Endothelial cell of umbilical vein (primary cell): ENCODE measurements around the gene N4BP2. TPM values are rescaled to one million over a fixed set of nuclear protein-coding genes. Genes with fewer than 3 reads are reported as not detected.

Source experiments
- BruUV-seq: library from RNA; stranded (reverse); fragments of 400-500 nt; replicated peaks from 2 replicates; lab custom pipeline; 2021; lab: Mats Ljungman, UMichigan
- CTCF ChIA-PET: fragments of 300-600, 350-600 bp; sonication (Branson Sonifier 250); formaldehyde crosslinking; loops from one replicate; lab custom pipeline; 2021; ENCODE audit warnings: antibody characterized with exemption, inconsistent platforms; lab: Charles Lee
- POLR2A ChIA-PET: fragments of 300-600, 350-600 bp; sonication (Branson Sonifier 250); formaldehyde crosslinking; loops from one replicate; lab custom pipeline; 2021; ENCODE audit warnings: antibody characterized with exemption, inconsistent platforms; lab: Charles Lee
- DNase-seq: peaks from one replicate; pipeline ENCODE4 v3.0.0-alpha.2; 2011; ENCODE audit warnings: low read depth, low spot score
- FAIRE-seq: peaks from 2 replicates; lab custom pipeline; 2011; peaks lifted over from hg19 to GRCh38; lab: Jason Lieb, UNC
- H2AFZ ChIP-seq: 2 replicates; pipeline ENCODE4 v1.6.0; 2012; ENCODE audit warnings: low read depth, low read length, control low read depth, inconsistent platforms
- H3K27ac ChIP-seq: 2 replicates; pipeline ENCODE4 v1.5.1; 2011; ENCODE audit warnings: low read depth, mild to moderate bottlenecking, control low read depth, low read length, moderate library complexity; ENCODE audit not compliant: insufficient read depth
- H3K27me3 ChIP-seq, 2 experiments: 2 replicates each; pipeline versions ENCODE4 v1.6.0 to v1.6.1; 2011; ENCODE audit warnings: low read length in 2 of 2, mixed read lengths in 1 of 2; ENCODE audit not compliant: control insufficient read depth in 2 of 2, insufficient read depth in 2 of 2
- H3K36me3 ChIP-seq, 2 experiments: 2 replicates in 1 of 2; 3 replicates in 1 of 2; pipeline ENCODE4 v1.5.1; 2011; ENCODE audit warnings: low read length in 2 of 2, mild to moderate bottlenecking in 1 of 2, moderate library complexity in 1 of 2; ENCODE audit not compliant: control insufficient read depth in 2 of 2, insufficient read depth in 2 of 2; ENCODE audit errors: extremely low read depth in 1 of 2
- H3K4me1 ChIP-seq: 3 replicates; pipeline ENCODE4 v1.5.1; 2011; ENCODE audit warnings: mild to moderate bottlenecking, low read length; ENCODE audit not compliant: control insufficient read depth, insufficient read depth; ENCODE audit errors: extremely low read depth
- H3K4me2 ChIP-seq: 2 replicates; pipeline ENCODE4 v1.6.1; 2011; ENCODE audit warnings: low read length, control low read depth, mixed read lengths; ENCODE audit not compliant: insufficient read depth
- H3K4me3 ChIP-seq, 3 experiments: fragments of 200-600 bp in 1 of 3; sonication (generic), shearing (Covaris generic) in 1 of 3; replicated peaks in 1 of 3; 2 replicates each; pipeline ENCODE4 v1.5.1; 2011 to 2016; ENCODE audit warnings: control low read depth in 3 of 3, low read length in 3 of 3, mild to moderate bottlenecking in 2 of 3, inconsistent platforms in 1 of 3, low read depth in 1 of 3, moderate library complexity in 1 of 3; ENCODE audit not compliant: insufficient read depth in 1 of 3
- H3K79me2 ChIP-seq: 2 replicates; pipeline ENCODE4 v1.6.0; 2012; ENCODE audit warnings: low read length, inconsistent platforms; ENCODE audit not compliant: control insufficient read depth, insufficient read depth
- H3K9ac ChIP-seq: replicated peaks from 2 replicates; pipeline ENCODE3; 2011; ENCODE audit warnings: low read length, control low read depth; ENCODE audit not compliant: insufficient read depth; ENCODE audit errors: extremely low read depth
- H3K9me1 ChIP-seq: replicated peaks from 3 replicates; pipeline ENCODE4 v1.6.0; 2011; ENCODE audit warnings: mild to moderate bottlenecking, low read length; ENCODE audit not compliant: control insufficient read depth, insufficient read depth; ENCODE audit errors: extremely low read depth
- H3K9me3 ChIP-seq: replicated peaks from 2 replicates; pipeline ENCODE4 v1.5.1; 2012; ENCODE audit warnings: low read length, inconsistent platforms; ENCODE audit not compliant: control insufficient read depth, insufficient read depth
- H4K20me1 ChIP-seq: replicated peaks from 2 replicates; pipeline ENCODE3; 2011; ENCODE audit warnings: mild to moderate bottlenecking, low read length; ENCODE audit not compliant: control insufficient read depth, insufficient read depth; ENCODE audit errors: extremely low read depth
- EZH2 ChIP-seq: IDR thresholded peaks from 2 replicates; pipeline ENCODE4 v1.6.1; 2012; ENCODE audit warnings: borderline replicate concordance, low read depth, mild to moderate bottlenecking, moderate library complexity, low read length, inconsistent platforms; ENCODE audit not compliant: severe bottlenecking
- POLR2A ChIP-seq: IDR thresholded peaks from 2 replicates; pipeline ENCODE4 v1.6.1; 2012; ENCODE audit warnings: low read depth, mild to moderate bottlenecking, control low read depth, low read length
- POLR2AphosphoS5 ChIP-seq: IDR thresholded peaks from 2 replicates; pipeline ENCODE4 v1.6.1; 2012; ENCODE audit warnings: low read depth, mild to moderate bottlenecking, control low read depth, low read length, moderate library complexity; ENCODE audit not compliant: insufficient read depth
- dilution Hi-C: fragments of 300-500 bp; cut with MboI; formaldehyde crosslinking; loops from one replicate; pipeline ENCODE4 v1.15.0; 2019; ENCODE audit warnings: low sequenced_read_pairs; ENCODE audit not compliant: extremely low pct_ligation_motif_present
- intact Hi-C: fragments of 100-400 bp; cut with micrococcal nuclease; formaldehyde crosslinking; loops from one replicate; pipeline ENCODE4 v1.10.0; 2022
- polyA plus RNA-seq, 4 experiments: library from polyadenylated mRNA; depleted of rRNA in 3 of 4; stranded (reverse) in 3 of 4; unstranded in 1 of 4; fragments of >200 nt; gene quantifications; 2 replicates each; pipeline versions ENCODE4 v1.2.1 to v1.2.3, GENCODE V29; 2011 to 2012; ENCODE audit warnings: missing spikeins in 1 of 4
- small RNA-seq: library from RNA; depleted of rRNA; stranded (forward); fragments of <200 nt; gene quantifications from one replicate; pipeline ENCODE3, GENCODE V24; 2012; ENCODE audit warnings: low replicate concordance, low read depth; ENCODE audit not compliant: insufficient read depth, insufficient read length
- total RNA-seq: library from RNA; stranded (reverse); gene quantifications from 2 replicates; pipeline ENCODE4 v1.2.3, GENCODE V29; 2021

Gene N4BP2
- total and polyA plus RNA-seq, 2 donors (not counting 3 experiments of a cell fraction or from before 2014, with no cell fraction given), result 0.87 to 6.9 TPM

GRCh38 chr4:40206426-40206825 lies 149.8 kb downstream of the N4BP2 start:
- no TSS peak for BruUV-seq
- Histone ChIP-seq H3K9ac (no peak overlapping the region), H3K4me2 (no peak overlapping the region), H2AFZ (no peak overlapping the region), H3K9me1 (no peaks in the 10 kb centered on the region), H3K79me2 (no peaks in the 10 kb centered on the region), H3K4me3 (no peak overlapping the region), H3K27me3 (no peaks in the 10 kb centered on the region), H3K36me3 (no peaks in the 10 kb centered on the region), H3K27ac (no peak overlapping the region), H3K4me1 (no peaks in the 10 kb centered on the region), H3K9me3 (no peaks in the 10 kb centered on the region), H4K20me1 (no peaks in the 10 kb centered on the region)
- DNase-seq (peak; percentile 10), FAIRE-seq (no peak)
- ChIA-PET CTCF (interaction anchor here (1.3 to 1.4 kb wide), 2 partner anchors 20 to 24 kb away, joined by 3 read pairs; no protein-coding TSS in a partner anchor), POLR2A (no interaction called here)
- no peak for TF ChIP-seq POLR2A
- no peak for TF ChIP-seq POLR2AphosphoS5
- no peak for TF ChIP-seq EZH2
- dilution Hi-C loops (no loop called here), intact Hi-C loops (no loop called here)

Small RNAs within 50 kb of the gene (small RNA-seq; reads per million reads assigned to genes)
- gene AC095057.1, result not detected
- not detected for gene RF00432
- gene RNU6-1112P, result not detected

Other genes with a start within 250 kb of the N4BP2 start
- gene PDS5A, start 78.9 kb upstream of the N4BP2 start, total RNA-seq, result 77.8 and 80.8 TPM in 2 replicates
- gene PDS5A, start 78.9 kb upstream of the N4BP2 start, polyA plus RNA-seq, result 13.0 and 17.5 TPM in 2 replicates
- gene RHOH, start 140.2 kb downstream of the N4BP2 start, total RNA-seq, result 0.30 TPM in 1 of 2 replicates, not detected in the other
- not detected in 2 replicates for gene RHOH, start 140.2 kb downstream of the N4BP2 start, polyA plus RNA-seq